Muscle of leg (tissue), 11 donors: ENCODE measurements around the gene PRKCSH. TPM values are rescaled to one million over a fixed set of nuclear protein-coding genes. Genes with fewer than 3 reads are reported as not detected.
"Not testable (repeated sequence)": the region's sequence is repeated elsewhere in the genome, so short reads cannot be mapped to it uniquely, and the experiment has no call there.

Experiments used
- DNase-seq: peaks from one replicate; pipeline ENCODE4 v3.0.0; 2013
- H3K27ac ChIP-seq: one replicate; pipeline ENCODE4 v1.5.1; 2013; ENCODE audit warnings: mild to moderate bottlenecking, low read length, control low read depth
- H3K27me3 ChIP-seq: one replicate; pipeline ENCODE4 v1.6.1; 2013; ENCODE audit warnings: low read length; ENCODE audit not compliant: control insufficient read depth, insufficient read depth
- H3K36me3 ChIP-seq: one replicate; pipeline ENCODE4 v1.6.1; 2013; ENCODE audit warnings: low read length; ENCODE audit not compliant: control insufficient read depth, insufficient read depth
- H3K4me1 ChIP-seq: one replicate; pipeline ENCODE4 v1.6.1; 2013; ENCODE audit warnings: low read length; ENCODE audit not compliant: control insufficient read depth, insufficient read depth
- H3K4me3 ChIP-seq: one replicate; pipeline ENCODE4 v1.5.1; 2013; ENCODE audit warnings: low read length, control low read depth
- H3K9me3 ChIP-seq: replicated peaks from 2 replicates; pipeline ENCODE4 v1.6.1; 2013; ENCODE audit warnings: low read depth, low read length; ENCODE audit not compliant: control insufficient read depth
- WGBS: methylation state at CpG from one replicate; pipeline ENCODE4 v1.1.5; 2013; ENCODE audit warnings: missing lambda C conversion rate; ENCODE audit not compliant: insufficient coverage; 5-methylcytosine and 5-hydroxymethylcytosine counted together
- polyA plus RNA-seq, 8 donors: library from polyadenylated mRNA; unstranded; fragments of 120-200 nt; gene quantifications; one replicate each; pipeline versions ENCODE4 v1.2.1 to v1.2.3, GENCODE V29; 2013; ENCODE audit warnings: inconsistent platforms in 1 of 8, low replicate concordance in 1 of 8; ENCODE audit not compliant: insufficient read length in 8 of 8, insufficient read depth in 1 of 8
- total RNA-seq: library from RNA; stranded (reverse); fragments of 120-200 nt; gene quantifications from one replicate; pipeline ENCODE4 v1.2.4, GENCODE V29; 2013

Gene PRKCSH
- total and polyA plus RNA-seq, 9 donors = 80.5 to 260 (median 197) TPM

GRCh38 chr19:11457831-11458230 lies 22.4 kb downstream of the PRKCSH start:
- no peaks in the 10 kb centered on the region for H3K36me3 ChIP-seq
- H3K4me3 ChIP-seq = no peak overlapping the region
- H3K4me1 ChIP-seq = no peaks in the 10 kb centered on the region
- H3K27me3 ChIP-seq = peaks cover 2% of the 10 kb centered on the region
- H3K27ac ChIP-seq = no peak overlapping the region
- no peaks in the 10 kb centered on the region for H3K9me3 ChIP-seq
- 82% methylated on average over 16 of the region's 20 CpGs for WGBS
- DNase-seq = no peak

GRCh38 chr19:11458236-11458900 lies 22.9 kb downstream of the PRKCSH start:
- 82% methylated on average over 16 of the region's 19 CpGs for WGBS

GRCh38 chr19:11458912-11459311 lies 23.5 kb downstream of the PRKCSH start:
- not testable (repeated sequence) for H3K4me1 ChIP-seq, H3K9me3 ChIP-seq, H3K36me3 ChIP-seq, DNase-seq, H3K4me3 ChIP-seq, H3K27me3 ChIP-seq, H3K27ac ChIP-seq
- 90% methylated on average over 4 of the region's 11 CpGs for WGBS

More at GRCh38 chr19:11458236-11458900, 22.9 kb downstream of the PRKCSH start:
- H3K4me3 ChIP-seq = no peak overlapping the region
- H3K27me3 ChIP-seq = peaks cover 2% of the 10 kb centered on the region
- no peaks in the 10 kb centered on the region for H3K9me3 ChIP-seq
- H3K27ac ChIP-seq = no peak overlapping the region
- DNase-seq = no peak
- no peaks in the 10 kb centered on the region for H3K4me1 ChIP-seq
- no peaks in the 10 kb centered on the region for H3K36me3 ChIP-seq

- Histone ChIP-seq H3K4me3 (no peak overlapping the region), H3K9me3 (no peaks in the 10 kb centered on the region), H3K36me3 (no peaks in the 10 kb centered on the region), H3K4me1 (no peaks in the 10 kb centered on the region), H3K27ac (no peak overlapping the region), H3K27me3 (peaks cover 2% of the 10 kb centered on the region)
- no peak for DNase-seq
- 59% methylated on average over 4 of the region's 4 CpGs for WGBS
These were observed 24.8 kb downstream of the PRKCSH start for GRCh38 chr19:11460207-11460606.

GRCh38 chr19:11461453-11461852 lies 26.0 kb downstream of the PRKCSH start:
- Histone ChIP-seq H3K27me3 (peaks cover 2% of the 10 kb centered on the region), H3K9me3 (no peaks in the 10 kb centered on the region), H3K4me1 (no peaks in the 10 kb centered on the region), H3K27ac (no peak overlapping the region), H3K4me3 (no peak overlapping the region), H3K36me3 (no peaks in the 10 kb centered on the region)
- 83% methylated on average over 1 of the region's 2 CpGs for WGBS
- DNase-seq = no peak

GRCh38 chr19:11463391-11463790 lies 28.0 kb downstream of the PRKCSH start:
- H3K4me3 ChIP-seq = no peak overlapping the region
- WGBS = 60% methylated on average over 8 of the region's 12 CpGs

GRCh38 chr19:11464333-11465265 lies 29.2 kb downstream of the PRKCSH start:
- Histone ChIP-seq H3K27ac (no peak overlapping the region), H3K4me3 (no peak overlapping the region), H3K4me1 (no peaks in the 10 kb centered on the region), H3K36me3 (no peaks in the 10 kb centered on the region), H3K27me3 (no peaks in the 10 kb centered on the region), H3K9me3 (no peaks in the 10 kb centered on the region)
- DNase-seq = no peak
- 81% methylated on average over 10 of the region's 11 CpGs for WGBS

More at GRCh38 chr19:11463391-11463790, 28.0 kb downstream of the PRKCSH start:
- Histone ChIP-seq H3K9me3 (no peaks in the 10 kb centered on the region), H3K27me3 (peaks cover 1% of the 10 kb centered on the region), H3K4me1 (no peaks in the 10 kb centered on the region), H3K36me3 (no peaks in the 10 kb centered on the region), H3K27ac (no peak overlapping the region)
- no peak for DNase-seq

- Histone ChIP-seq H3K36me3 (no peaks in the 10 kb centered on the region), H3K4me1 (no peaks in the 10 kb centered on the region), H3K27ac (no peak overlapping the region), H3K4me3 (no peak overlapping the region), H3K9me3 (no peaks in the 10 kb centered on the region), H3K27me3 (no peaks in the 10 kb centered on the region)
- WGBS = 13% methylated on average over 4 of the region's 8 CpGs
- DNase-seq = no peak
These were observed 30.2 kb downstream of the PRKCSH start for GRCh38 chr19:11465600-11465999.

GRCh38 chr19:11468266-11468845 lies 32.9 kb downstream of the PRKCSH start:
- H3K27me3 ChIP-seq, H3K4me3 ChIP-seq, H3K36me3 ChIP-seq, H3K4me1 ChIP-seq, H3K27ac ChIP-seq, DNase-seq, H3K9me3 ChIP-seq: not testable (repeated sequence)
- 30% methylated on average over 2 of the region's 8 CpGs for WGBS

GRCh38 chr19:11473725-11474124 lies 38.3 kb downstream of the PRKCSH start:
- H3K27ac ChIP-seq = no peak overlapping the region
- H3K4me1 ChIP-seq = no peaks in the 10 kb centered on the region
- no peak overlapping the region for H3K4me3 ChIP-seq
- no peak for DNase-seq
- H3K27me3 ChIP-seq = peaks cover 20% of the 10 kb centered on the region
- H3K36me3 ChIP-seq = no peaks in the 10 kb centered on the region
- H3K9me3 ChIP-seq = no peaks in the 10 kb centered on the region
- no CpG with 5 or more reads among the region's 4 CpGs for WGBS
